Stimulated activated CD8-positive, alpha-beta memory T cell treated with anti-CD3 and anti-CD28 coated beads, Interleukin-2, amount 100 ng/mL, for 48 hours (primary cell): ENCODE data around the gene HIPK2.

Source experiments
- DNase-seq, 2 donors: peaks; one replicate each; pipeline ENCODE4 v3.0.0-alpha.2; 2020; ENCODE audit warnings: low read depth in 2 of 2

The HIPK2 gene

GRCh38 chr7:139591550-139592195 lies 186.1 kb downstream of the HIPK2 start:
- DNase-seq: no peak

GRCh38 chr7:139589474-139589873 lies 188.3 kb downstream of the HIPK2 start:
- no peak for DNase-seq

GRCh38 chr7:139588632-139589031 lies 189.2 kb downstream of the HIPK2 start:
- no peak for DNase-seq

DNA sequence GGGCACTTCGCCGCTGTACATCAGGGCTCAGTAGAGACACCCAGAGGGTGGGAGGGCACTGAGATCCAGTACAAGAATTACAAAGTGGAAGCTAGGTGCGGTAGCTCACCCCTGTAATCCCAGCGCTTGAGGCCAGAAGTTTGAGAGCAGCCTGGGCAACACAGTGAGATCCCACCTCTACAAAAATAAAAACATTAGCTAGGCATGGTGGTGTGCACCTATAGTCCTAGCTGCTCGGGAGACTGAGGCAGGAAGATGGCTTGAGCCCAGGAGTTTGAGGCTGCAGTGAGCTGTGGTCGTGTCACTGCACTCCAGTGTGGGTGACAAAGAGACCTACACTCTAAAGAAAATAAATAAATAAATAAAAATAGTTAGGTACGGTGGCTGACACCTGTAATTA lies 190.3 kb downstream of the HIPK2 start:
- DNase-seq: no peak

- DNase-seq: no peak
Measured at GRCh38 chr7:139586286-139586685, 191.5 kb downstream of the HIPK2 start.

GRCh38 chr7:139585042-139585441 lies 192.8 kb downstream of the HIPK2 start:
- no peak for DNase-seq

DNA sequence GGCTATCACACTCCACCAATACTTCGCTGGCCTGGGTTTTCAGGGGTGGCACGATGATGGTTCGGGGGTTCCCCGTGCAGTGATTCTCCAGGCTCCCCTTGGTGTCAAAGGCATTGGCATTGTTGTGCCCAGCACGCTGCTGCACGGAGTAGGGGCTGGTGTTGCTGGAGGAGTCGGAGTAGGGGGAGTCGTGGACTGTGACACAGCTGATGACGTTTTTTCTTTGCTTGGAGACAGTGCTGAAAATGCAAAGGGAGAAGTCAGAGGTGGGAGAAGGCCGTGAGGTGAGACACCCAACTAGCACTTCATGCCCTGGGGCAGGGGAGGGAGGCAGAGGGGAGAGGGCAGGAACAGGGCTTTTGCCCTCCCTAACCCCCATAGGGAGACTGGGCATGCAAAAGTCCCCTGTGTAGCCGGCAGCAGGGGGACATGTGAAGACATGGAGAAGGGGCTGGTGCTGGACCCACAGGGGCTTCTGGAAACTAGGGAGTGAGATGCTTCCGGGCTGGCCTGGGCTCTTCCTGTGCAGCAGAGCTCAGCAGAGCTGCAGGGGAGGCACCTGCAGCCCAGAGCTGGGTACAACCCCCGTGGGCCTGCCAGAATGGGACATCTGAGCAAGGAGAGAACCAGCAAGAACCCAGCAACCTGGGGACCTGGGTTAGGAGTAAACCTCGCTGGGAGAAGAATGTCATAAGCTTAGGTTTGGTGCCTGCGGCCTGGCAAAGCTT lies 193.8 kb downstream of the HIPK2 start:
- no peak for DNase-seq

- DNase-seq: no peak
Measured at GRCh38 chr7:139582671-139583155, 195.1 kb downstream of the HIPK2 start.

DNA sequence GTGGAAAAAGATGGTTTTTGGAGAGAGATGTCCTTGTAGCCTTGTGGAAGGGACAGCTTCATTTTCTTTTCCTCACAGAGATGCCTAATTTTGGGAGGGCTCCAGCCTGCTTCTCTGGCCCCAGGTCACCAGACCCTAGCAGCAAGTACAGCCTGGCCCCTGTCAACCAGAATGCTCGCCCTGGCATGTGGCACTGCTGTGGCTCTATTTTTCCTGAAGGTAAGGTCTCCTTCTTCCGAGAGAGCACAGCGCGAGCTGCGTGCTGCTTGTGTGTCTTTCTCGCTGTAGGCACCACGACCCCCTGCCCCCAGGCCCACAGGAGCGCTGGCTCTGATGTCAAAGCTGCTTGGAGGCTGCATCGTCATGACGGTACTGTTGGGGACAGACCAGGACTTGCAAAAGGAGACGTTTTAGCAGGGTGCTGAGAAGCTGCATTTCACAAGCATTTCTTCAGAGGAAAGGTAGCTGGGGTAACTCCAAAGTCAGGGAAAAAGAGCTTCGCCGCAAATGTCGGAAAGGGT lies 195.6 kb downstream of the HIPK2 start:
- DNase-seq: no peak

GRCh38 chr7:139580435-139580834 lies 197.4 kb downstream of the HIPK2 start:
- no peak for DNase-seq

GRCh38 chr7:139576179-139576973 lies 201.4 kb downstream of the HIPK2 start:
- no peak for DNase-seq

GRCh38 chr7:139575338-139575680 lies 202.5 kb downstream of the HIPK2 start:
- no peak for DNase-seq

GRCh38 chr7:139574618-139575337 lies 203.0 kb downstream of the HIPK2 start:
- DNase-seq: no peak

- no peak for DNase-seq
Measured at GRCh38 chr7:139573871-139574270, 203.9 kb downstream of the HIPK2 start.

DNA sequence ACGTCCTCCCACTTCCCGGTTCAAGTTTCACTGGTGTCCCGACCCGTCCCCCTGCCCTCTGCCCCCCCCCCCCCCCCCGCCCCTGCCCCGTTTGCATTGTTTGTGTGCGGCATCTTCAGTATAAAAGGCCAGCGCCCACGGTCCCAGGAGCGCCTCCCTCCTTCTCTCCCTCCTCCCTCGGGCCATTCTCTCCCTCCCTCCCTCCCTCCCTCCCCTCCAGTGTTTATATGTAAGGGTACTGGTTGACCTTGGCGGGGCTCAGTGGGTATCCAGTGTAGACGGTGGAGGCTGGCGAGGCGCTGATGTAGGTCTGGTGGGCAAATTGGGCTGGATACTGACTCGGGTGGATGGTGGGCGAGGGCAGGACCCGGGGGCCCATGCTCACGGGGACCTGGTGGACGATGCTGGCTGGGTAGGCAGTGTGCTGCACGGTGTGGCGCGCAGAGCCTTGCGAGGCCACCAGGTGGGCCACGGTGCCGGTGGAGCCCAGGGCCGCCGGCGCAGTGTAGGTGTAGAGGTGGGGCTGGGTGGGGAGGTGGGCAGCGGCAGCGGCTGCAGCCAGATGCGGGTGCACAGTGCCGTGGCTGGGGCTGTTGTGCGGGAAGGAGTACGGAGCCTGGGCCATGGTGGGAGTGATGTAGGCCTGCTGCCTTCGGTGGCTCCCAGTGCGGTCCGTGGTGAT lies 205.0 kb downstream of the HIPK2 start:
- no peak for DNase-seq

DNA sequence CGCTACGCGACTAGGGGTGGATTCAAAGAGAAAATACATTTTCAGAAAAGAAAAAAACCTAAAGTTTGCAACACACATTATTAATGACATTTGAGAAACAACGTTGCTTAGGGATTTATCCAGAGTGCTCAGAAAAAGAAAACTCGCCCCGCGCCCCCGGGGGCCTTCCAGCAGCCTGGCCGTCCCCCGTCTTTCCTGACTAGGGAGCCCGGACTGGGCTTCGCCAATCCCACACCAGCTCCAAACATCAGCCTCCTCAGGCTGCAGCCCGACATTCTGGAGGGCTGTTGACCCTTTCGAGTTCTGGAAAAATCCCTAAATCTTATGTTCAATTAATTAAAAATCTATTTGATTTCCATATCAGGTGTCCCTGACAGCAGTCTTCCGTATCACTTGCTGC lies 205.7 kb downstream of the HIPK2 start:
- DNase-seq: no peak

GRCh38 chr7:139571651-139572050 lies 206.1 kb downstream of the HIPK2 start:
- no peak for DNase-seq

DNA sequence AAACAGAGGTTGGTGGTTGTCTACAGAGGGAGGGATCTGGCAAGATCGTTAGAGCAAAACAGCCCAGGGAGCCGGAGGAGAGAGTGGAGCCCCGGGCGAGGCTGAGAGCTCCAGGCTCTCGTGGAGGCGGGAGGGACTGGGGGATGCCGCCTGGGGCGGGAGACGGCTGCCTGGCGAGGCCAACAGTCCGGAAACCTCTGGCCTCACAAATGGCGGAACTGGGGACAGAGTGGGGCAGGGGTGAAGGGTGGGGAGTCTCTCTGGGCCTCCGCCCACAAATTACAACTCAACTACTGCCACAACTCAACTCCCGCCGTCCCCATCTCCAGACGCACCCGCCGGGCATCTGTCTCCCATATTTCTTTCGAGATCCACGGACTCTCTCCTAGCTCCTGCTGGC lies 206.6 kb downstream of the HIPK2 start:
- no peak for DNase-seq

DNA sequence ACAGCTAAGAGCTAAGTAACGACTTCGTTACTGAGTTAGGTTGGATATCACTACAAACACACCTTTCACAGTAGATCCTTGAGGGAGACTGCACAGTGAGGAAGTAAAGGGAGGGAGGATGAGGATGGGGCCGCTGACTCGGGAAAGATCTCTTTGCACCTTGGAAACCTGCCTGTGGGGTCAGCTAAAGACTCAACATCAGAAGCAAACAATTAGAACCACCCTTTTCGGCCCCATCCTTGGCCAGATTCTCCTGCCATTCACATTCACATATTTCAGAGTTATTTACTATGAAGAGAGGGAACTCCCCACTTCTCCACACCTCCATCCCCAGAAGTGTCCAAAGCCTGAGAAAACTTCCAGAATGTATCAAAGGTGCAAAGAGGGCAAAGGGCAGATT lies 207.2 kb downstream of the HIPK2 start:
- no peak for DNase-seq

DNA sequence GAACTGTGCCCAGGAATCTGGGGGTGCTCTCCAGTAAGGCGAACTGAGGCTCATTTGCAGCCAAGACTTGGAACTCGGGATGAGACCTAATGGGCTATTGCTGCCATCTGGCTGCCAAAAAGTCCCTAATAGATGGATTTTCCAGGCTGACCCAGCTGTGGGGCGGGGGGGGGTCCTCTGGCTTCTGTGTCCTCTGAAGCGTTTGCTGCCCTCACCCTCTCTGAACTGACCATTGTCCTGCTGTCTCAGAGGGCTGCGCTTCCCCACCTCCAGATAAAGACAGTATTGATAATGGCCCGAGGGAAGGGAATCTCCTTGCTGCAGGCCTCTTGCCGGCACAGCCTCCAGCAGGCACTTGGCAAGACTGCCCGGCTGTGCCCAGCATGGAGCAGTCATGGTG lies 207.7 kb downstream of the HIPK2 start:
- no peak for DNase-seq

- no peak for DNase-seq
Measured at GRCh38 chr7:139568813-139569490, 208.8 kb downstream of the HIPK2 start.
